ENCODE data around the gene MSLN. TPM values are rescaled to one million over a fixed set of nuclear protein-coding genes. Genes with fewer than 3 reads are reported as not detected.

MSLN gene
- total RNA-seq, 2 donors from 2014 or later: 44.8 to 94.6 TPM

DNA sequence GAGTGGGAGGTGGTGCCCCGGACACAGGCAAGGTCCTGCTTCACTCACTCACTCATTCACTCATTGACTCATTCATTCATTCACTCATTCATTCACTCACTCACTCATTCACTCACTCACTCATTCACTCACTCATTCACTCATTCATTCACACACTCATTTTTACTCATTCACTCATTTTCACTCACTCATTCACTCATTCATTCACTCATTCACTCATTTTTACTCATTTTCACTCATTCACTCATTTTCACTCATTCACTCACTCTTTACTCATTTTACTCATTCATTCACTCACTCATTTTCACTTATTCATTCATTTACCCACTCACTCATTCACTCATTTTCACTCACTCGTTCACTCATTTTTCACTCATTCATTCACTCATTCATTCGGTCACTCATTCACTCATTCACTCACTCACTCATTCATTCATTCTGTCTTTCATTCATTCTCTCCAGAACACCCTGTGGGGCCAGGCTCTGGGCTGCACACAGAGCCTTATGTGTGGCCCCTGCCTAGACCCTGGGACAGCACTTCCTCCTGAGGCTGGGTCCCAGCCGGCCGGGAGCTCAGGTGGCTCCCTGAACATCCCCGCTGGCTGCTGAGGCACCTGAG, 18.5 kb downstream of the MSLN start:
- Histone ChIP-seq H3K9me3 (no peaks in the 10 kb centered on the region), H3K27me3 (no peaks in the 10 kb centered on the region), H3K36me3 (no peaks in the 10 kb centered on the region), H3K4me3 (no peak overlapping the region), H3K4me1 (peaks cover 0 to 8% of the 10 kb centered on the region in 2 donors), H3K27ac (no peak overlapping the region)
- DNase-seq (ENCODE audit: low spot score): no peak
- no peak for TF ChIP-seq CTCF (IDR thresholded peaks at IDR 0.05)

- peaks cover 0 to 9% of the 10 kb centered on the region in 2 donors for H3K4me1 ChIP-seq
- no peaks in the 10 kb centered on the region for H3K36me3 ChIP-seq
- H3K27ac ChIP-seq: no peak overlapping the region
- DNase-seq (ENCODE audit: low spot score): no peak
- no peaks in the 10 kb centered on the region for H3K9me3 ChIP-seq
- no peak overlapping the region for H3K4me3 ChIP-seq
- no peaks in the 10 kb centered on the region for H3K27me3 ChIP-seq
- TF ChIP-seq CTCF (IDR thresholded peaks at IDR 0.05): no peak
Observed at GRCh38 chr16:779561-779960, 19.0 kb downstream of the MSLN start.

- Histone ChIP-seq H3K27me3 (no peaks in the 10 kb centered on the region), H3K27ac (no peak overlapping the region), H3K4me1 (peaks cover 0 to 9% of the 10 kb centered on the region in 2 donors)
Observed at GRCh38 chr16:780296-780695, 19.8 kb downstream of the MSLN start.

DNA sequence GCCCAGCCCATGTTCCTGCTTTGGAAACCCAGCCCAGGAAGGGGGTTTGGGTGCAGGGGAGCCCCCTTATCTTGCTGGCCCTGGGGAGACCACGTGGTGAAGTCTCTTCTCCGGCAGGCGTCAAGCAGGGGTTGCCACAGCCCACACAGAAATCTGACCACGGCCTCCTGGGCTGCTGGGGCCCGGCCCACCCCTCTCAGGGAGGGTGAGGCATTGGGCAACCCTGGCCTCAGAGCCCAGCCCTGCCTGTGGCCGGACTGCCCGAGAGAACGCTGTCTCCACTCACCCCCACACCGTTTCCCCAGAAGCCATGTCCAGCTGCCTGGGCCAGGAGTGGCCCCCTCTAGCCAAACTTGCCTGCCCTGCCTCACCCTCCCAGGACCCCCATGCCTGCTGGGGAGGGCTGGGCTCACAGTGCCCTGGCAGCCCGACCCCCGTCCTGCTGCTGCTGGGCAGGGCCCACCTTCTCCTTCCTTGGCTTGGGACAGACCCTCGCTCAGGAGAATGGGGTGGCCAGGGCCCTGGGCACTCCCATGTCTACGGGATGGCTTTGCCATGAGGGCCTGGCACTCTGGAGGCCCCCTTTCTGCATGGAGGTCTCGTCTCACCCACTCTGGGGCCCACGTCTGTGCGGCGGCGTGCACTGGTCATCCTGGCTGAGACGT, 20.9 kb downstream of the MSLN start:
- DNase-seq (ENCODE audit: low spot score): no peak
- Histone ChIP-seq H3K4me3 (no peak overlapping the region), H3K4me1 (peaks cover 0 to 9% of the 10 kb centered on the region in 2 donors), H3K27me3 (no peaks in the 10 kb centered on the region), H3K27ac (no peak overlapping the region), H3K9me3 (no peaks in the 10 kb centered on the region), H3K36me3 (peaks cover 7% of the 10 kb centered on the region)
- no peak for TF ChIP-seq CTCF (IDR thresholded peaks at IDR 0.05)

More at GRCh38 chr16:780296-780695, 19.8 kb downstream of the MSLN start:
- no peak overlapping the region for H3K4me3 ChIP-seq
- H3K9me3 ChIP-seq: no peaks in the 10 kb centered on the region
- H3K36me3 ChIP-seq: no peaks in the 10 kb centered on the region
- TF ChIP-seq CTCF (IDR thresholded peaks at IDR 0.05): no peak
- no peak for DNase-seq (ENCODE audit: low spot score)

- H3K27me3 ChIP-seq: no peaks in the 10 kb centered on the region
Observed at GRCh38 chr16:782258-782657, 21.7 kb downstream of the MSLN start.

More at GRCh38 chr16:782258-782657, 21.7 kb downstream of the MSLN start:
- no peak overlapping the region for H3K27ac ChIP-seq
- TF ChIP-seq CTCF (IDR thresholded peaks at IDR 0.05): no peak
- H3K9me3 ChIP-seq: no peaks in the 10 kb centered on the region
- H3K4me3 ChIP-seq: no peak overlapping the region
- DNase-seq (ENCODE audit: low spot score): no peak
- H3K4me1 ChIP-seq: peaks cover 0 to 14% of the 10 kb centered on the region in 2 donors
- peaks cover 7% of the 10 kb centered on the region for H3K36me3 ChIP-seq
